HCT116 (cell line): ENCODE measurements around the gene CYP2S1. TPM values are rescaled to one million over a fixed set of nuclear protein-coding genes. Genes with fewer than 3 reads are reported as not detected.

Experiments used
- ATAC-seq: fragments of 200-7000 bp; cut with Tn5 transposase; 2 replicates; pipeline ENCODE4 v1.9.1; 2020; ENCODE audit warnings: mild to moderate bottlenecking, moderate library complexity
- BruUV-seq: library from RNA; stranded (reverse); fragments of 400-500 nt; replicated peaks from 2 replicates; lab custom pipeline; 2021; lab: Mats Ljungman, UMichigan
- CTCF ChIA-PET: fragments of 300-600 bp; sonication (Branson Sonifier 250); formaldehyde crosslinking; loops from one replicate; lab custom pipeline; 2021; ENCODE audit warnings: antibody characterized with exemption; lab: Charles Lee
- POLR2A ChIA-PET: fragments of 300-600, 350-600 bp; sonication (Branson Sonifier 250); formaldehyde crosslinking; loops from one replicate; lab custom pipeline; 2021; ENCODE audit warnings: antibody characterized with exemption; lab: Charles Lee
- RAD21 ChIA-PET, 2 experiments: fragments of 300-600 bp; sonication (Branson Sonifier 250); formaldehyde crosslinking; loops; one replicate each; lab custom pipeline; 2023; ENCODE audit warnings: low total read pairs in 2 of 2; ENCODE audit not compliant: uncharacterized antibody in 2 of 2, unreplicated experiment in 2 of 2, low non-redundant PET in 1 of 2; lab: Charles Lee
- DNase-seq: peaks from one replicate; pipeline ENCODE4 v3.0.0-alpha.2; 2010; ENCODE audit warnings: low read depth, low spot score
- H2AFZ ChIP-seq: fragments of 200-600 bp; shearing (Covaris generic), sonication (generic); 2 replicates; pipeline ENCODE4 v1.6.1; 2017; ENCODE audit warnings: low read depth, mixed run types, mixed read lengths, antibody characterized with exemption, low read length; ENCODE audit not compliant: poor library complexity, severe bottlenecking
- H3K27ac ChIP-seq: 2 replicates; pipeline ENCODE4 v1.5.1; 2012; ENCODE audit warnings: low read depth, low read length
- H3K27me3 ChIP-seq: fragments of 200-600 bp; sonication (generic); 2 replicates; pipeline ENCODE4 v1.6.1; 2016; ENCODE audit warnings: mixed run types, low read length, mixed read lengths; ENCODE audit not compliant: insufficient read depth
- H3K36me3 ChIP-seq, 2 experiments: fragments of 200-500 bp in 1 of 2; fragments of 200-600 bp in 1 of 2; sonication (Bioruptor generic) in 1 of 2; sonication (generic) in 1 of 2; 2 replicates each; pipeline versions ENCODE4 v1.5.1 to v1.6.1; 2014 to 2016; ENCODE audit warnings: low read length in 2 of 2, inconsistent platforms in 1 of 2, mixed read lengths in 1 of 2, mixed run types in 1 of 2; ENCODE audit not compliant: insufficient read depth in 2 of 2, control insufficient read depth in 1 of 2
- H3K4me1 ChIP-seq, 2 experiments: fragments of 200-600 bp in 1 of 2; sonication (generic) in 1 of 2; 2 replicates each; pipeline versions ENCODE4 v1.5.1 to v1.6.1; 2012 to 2017; ENCODE audit warnings: low read length in 2 of 2, inconsistent platforms in 1 of 2, mild to moderate bottlenecking in 1 of 2, mixed read lengths in 1 of 2, mixed run types in 1 of 2, moderate library complexity in 1 of 2; ENCODE audit not compliant: insufficient read depth in 2 of 2, control insufficient read depth in 1 of 2
- H3K4me2 ChIP-seq: fragments of 200-600 bp; sonication (generic); 2 replicates; pipeline ENCODE4 v1.6.1; 2017; ENCODE audit warnings: mixed run types, low read length, mixed read lengths
- H3K4me3 ChIP-seq, 2 experiments: fragments of 200-600 bp in 1 of 2; sonication (generic) in 1 of 2; replicated peaks in 1 of 2; 2 replicates each; pipeline ENCODE4 v1.5.1; 2011 to 2016; ENCODE audit warnings: low read length in 2 of 2, control low read depth in 1 of 2, low read depth in 1 of 2, mild to moderate bottlenecking in 1 of 2, mixed read lengths in 1 of 2, mixed run types in 1 of 2
- H3K79me2 ChIP-seq: fragments of 200-600 bp; sonication (generic); 2 replicates; pipeline ENCODE4 v1.6.1; 2017; ENCODE audit warnings: mild to moderate bottlenecking, mixed run types, low read length, moderate library complexity, mixed read lengths; ENCODE audit not compliant: insufficient read depth
- H3K9ac ChIP-seq: fragments of 200-600 bp; sonication (generic); 2 replicates; pipeline ENCODE4 v1.6.1; 2016; ENCODE audit warnings: low read length, mixed read lengths
- H3K9me2 ChIP-seq: fragments of 200-600 bp; sonication (generic), shearing (Covaris generic); 2 replicates; pipeline ENCODE4 v1.6.1; 2017; ENCODE audit warnings: mixed run types, mild to moderate bottlenecking, moderate library complexity; ENCODE audit not compliant: insufficient read depth
- H3K9me3 ChIP-seq, 2 experiments: fragments of 200-500 bp in 1 of 2; fragments of 200-600 bp in 1 of 2; sonication (Bioruptor generic) in 1 of 2; sonication (generic) in 1 of 2; 2 replicates each; pipeline ENCODE4 v1.6.1; 2014 to 2017; ENCODE audit warnings: low read length in 2 of 2, mixed read lengths in 2 of 2, inconsistent platforms in 1 of 2, low read depth in 1 of 2, mild to moderate bottlenecking in 1 of 2, mixed run types in 1 of 2, moderate library complexity in 1 of 2; ENCODE audit not compliant: control insufficient read depth in 1 of 2, insufficient read depth in 1 of 2
- H4K20me1 ChIP-seq: fragments of 200-600 bp; sonication (generic), shearing (Covaris generic); 2 replicates; pipeline ENCODE4 v1.6.1; 2017; ENCODE audit warnings: mixed run types, mild to moderate bottlenecking, moderate library complexity; ENCODE audit not compliant: insufficient read depth
- CBX3 ChIP-seq: IDR thresholded peaks from 2 replicates; pipeline ENCODE4 v1.6.1; 2012; ENCODE audit warnings: low read depth
- EZH2 ChIP-seq: fragments of 200-600 bp; sonication (generic); IDR thresholded peaks from 2 replicates; pipeline ENCODE4 v1.6.1; 2017; ENCODE audit warnings: antibody characterized with exemption, mixed run types
- EZH2phosphoT487 ChIP-seq: fragments of 200-600 bp; IDR thresholded peaks from 2 replicates; pipeline ENCODE4 v1.6.1; 2018; ENCODE audit warnings: antibody characterized with exemption, borderline replicate concordance
- MAX ChIP-seq: IDR thresholded peaks from 2 replicates; pipeline ENCODE4 v1.6.1; 2012
- POLR2AphosphoS5 ChIP-seq: IDR thresholded peaks from 2 replicates; pipeline ENCODE4 v1.6.1; 2011; ENCODE audit warnings: mild to moderate bottlenecking, low read depth, low read length, moderate library complexity
- REST ChIP-seq: IDR thresholded peaks from 2 replicates; pipeline ENCODE4 v1.6.1; 2012; ENCODE audit warnings: low read depth
- SIN3A ChIP-seq: IDR thresholded peaks from 2 replicates; pipeline ENCODE4 v1.6.1; 2012; ENCODE audit warnings: low read depth
- TCF7L2 ChIP-seq: IDR thresholded peaks from 2 replicates; pipeline ENCODE4 v1.7.0; 2011; ENCODE audit warnings: borderline replicate concordance, inconsistent platforms; ENCODE audit not compliant: insufficient read depth, insufficient read length; ENCODE audit errors: extremely low read depth
- ZFX ChIP-seq: fragments of 450-650 bp; IDR thresholded peaks from 2 replicates; pipeline ENCODE4 v1.6.1; 2017
- ZNF274 ChIP-seq: fragments of 200-500 bp; sonication (Bioruptor generic); IDR thresholded peaks from 2 replicates; pipeline ENCODE4 v1.6.1; 2014; ENCODE audit warnings: mild to moderate bottlenecking, low read depth, low read length, inconsistent platforms
- intact Hi-C: fragments of 100-400 bp; cut with micrococcal nuclease; formaldehyde crosslinking; loops from 2 replicates; pipeline ENCODE4 v1.10.0; 2022
- total RNA-seq: library from RNA; stranded (reverse); gene quantifications from one replicate; pipeline ENCODE4 v1.2.1, GENCODE V29; 2021; ENCODE audit not compliant: unreplicated experiment
- TF ChIP-seq, protein P1 (sequence below), 3 experiments: fragments of 200-600 bp in 1 of 3; sonication (generic) in 1 of 3; IDR thresholded peaks in 2 of 3; conservative IDR thresholded peaks in 1 of 3; 2 replicates each; pipeline ENCODE4 v1.5.1; 2012 to 2017; ENCODE audit warnings: low read depth in 2 of 3, low read length in 2 of 3, antibody characterized with exemption in 1 of 3, borderline replicate concordance in 1 of 3, control low read depth in 1 of 3, mild to moderate bottlenecking in 1 of 3, mixed read lengths in 1 of 3, mixed run types in 1 of 3, moderate library complexity in 1 of 3; ENCODE audit not compliant: insufficient read depth in 1 of 3

CYP2S1 gene
- total RNA-seq, 1 experiment from 2014 or later, result 17.6 TPM

- ChIA-PET RAD21 (no interaction called here), CTCF (interaction anchor here (1.0 kb wide), 1 partner anchor 40 kb away, joined by 3 read pairs; no protein-coding TSS in a partner anchor), POLR2A (no interaction called here)
- no peak overlapping the region for H3K4me3 ChIP-seq
- DNase-seq, result no peak
- H2AFZ ChIP-seq, result no peak overlapping the region
- no peaks in the 10 kb centered on the region for H3K27me3 ChIP-seq
- H3K36me3 ChIP-seq, result peaks cover 4 to 62% of the 10 kb centered on the region in 2 experiments
- intact Hi-C loops, result no loop called here
- BruUV-seq, result no TSS peak
- H3K9ac ChIP-seq, result no peak overlapping the region
- H3K4me1 ChIP-seq, result no peaks in the 10 kb centered on the region
- H3K27ac ChIP-seq, result no peak overlapping the region
- no peaks in the 10 kb centered on the region for H3K9me2 ChIP-seq
- TF ChIP-seq TCF7L2, result no peak
- no peak for TF ChIP-seq SIN3A
- no peak for TF ChIP-seq EZH2phosphoT487
- TF ChIP-seq CBX3, result no peak
- TF ChIP-seq ZFX, result no peak
- TF ChIP-seq POLR2AphosphoS5, result no peak
- TF ChIP-seq REST, result no peak
- TF ChIP-seq, protein P1, sequence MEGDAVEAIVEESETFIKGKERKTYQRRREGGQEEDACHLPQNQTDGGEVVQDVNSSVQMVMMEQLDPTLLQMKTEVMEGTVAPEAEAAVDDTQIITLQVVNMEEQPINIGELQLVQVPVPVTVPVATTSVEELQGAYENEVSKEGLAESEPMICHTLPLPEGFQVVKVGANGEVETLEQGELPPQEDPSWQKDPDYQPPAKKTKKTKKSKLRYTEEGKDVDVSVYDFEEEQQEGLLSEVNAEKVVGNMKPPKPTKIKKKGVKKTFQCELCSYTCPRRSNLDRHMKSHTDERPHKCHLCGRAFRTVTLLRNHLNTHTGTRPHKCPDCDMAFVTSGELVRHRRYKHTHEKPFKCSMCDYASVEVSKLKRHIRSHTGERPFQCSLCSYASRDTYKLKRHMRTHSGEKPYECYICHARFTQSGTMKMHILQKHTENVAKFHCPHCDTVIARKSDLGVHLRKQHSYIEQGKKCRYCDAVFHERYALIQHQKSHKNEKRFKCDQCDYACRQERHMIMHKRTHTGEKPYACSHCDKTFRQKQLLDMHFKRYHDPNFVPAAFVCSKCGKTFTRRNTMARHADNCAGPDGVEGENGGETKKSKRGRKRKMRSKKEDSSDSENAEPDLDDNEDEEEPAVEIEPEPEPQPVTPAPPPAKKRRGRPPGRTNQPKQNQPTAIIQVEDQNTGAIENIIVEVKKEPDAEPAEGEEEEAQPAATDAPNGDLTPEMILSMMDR (IDR thresholded peaks at IDR 0.05 in 2 of 3, conservative IDR thresholded peaks at IDR 0.05 in 1 of 3; ENCODE audit: borderline replicate concordance in 1 of 3, insufficient read depth in 1 of 3, low read depth in 2 of 3, low read length in 2 of 3), result no peak
- TF ChIP-seq ZNF274, result no peak
- no peak for TF ChIP-seq MAX
- no peak for TF ChIP-seq EZH2
- TF ChIP-seq, all 23 proteins: peak for 0
- Histone ChIP-seq H3K4me2 (no peak overlapping the region), H3K9me3 (no peaks in the 10 kb centered on the region; a peak in 1 of 4 replicates), H3K79me2 (no peaks in the 10 kb centered on the region), H4K20me1 (no peaks in the 10 kb centered on the region)
- no peak for ATAC-seq
These were observed 51.1 kb downstream of the CYP2S1 start for GRCh38 chr19:41244117-41244516.
